ENCODE data around the gene CROCC2.

The CROCC2 gene

DNA sequence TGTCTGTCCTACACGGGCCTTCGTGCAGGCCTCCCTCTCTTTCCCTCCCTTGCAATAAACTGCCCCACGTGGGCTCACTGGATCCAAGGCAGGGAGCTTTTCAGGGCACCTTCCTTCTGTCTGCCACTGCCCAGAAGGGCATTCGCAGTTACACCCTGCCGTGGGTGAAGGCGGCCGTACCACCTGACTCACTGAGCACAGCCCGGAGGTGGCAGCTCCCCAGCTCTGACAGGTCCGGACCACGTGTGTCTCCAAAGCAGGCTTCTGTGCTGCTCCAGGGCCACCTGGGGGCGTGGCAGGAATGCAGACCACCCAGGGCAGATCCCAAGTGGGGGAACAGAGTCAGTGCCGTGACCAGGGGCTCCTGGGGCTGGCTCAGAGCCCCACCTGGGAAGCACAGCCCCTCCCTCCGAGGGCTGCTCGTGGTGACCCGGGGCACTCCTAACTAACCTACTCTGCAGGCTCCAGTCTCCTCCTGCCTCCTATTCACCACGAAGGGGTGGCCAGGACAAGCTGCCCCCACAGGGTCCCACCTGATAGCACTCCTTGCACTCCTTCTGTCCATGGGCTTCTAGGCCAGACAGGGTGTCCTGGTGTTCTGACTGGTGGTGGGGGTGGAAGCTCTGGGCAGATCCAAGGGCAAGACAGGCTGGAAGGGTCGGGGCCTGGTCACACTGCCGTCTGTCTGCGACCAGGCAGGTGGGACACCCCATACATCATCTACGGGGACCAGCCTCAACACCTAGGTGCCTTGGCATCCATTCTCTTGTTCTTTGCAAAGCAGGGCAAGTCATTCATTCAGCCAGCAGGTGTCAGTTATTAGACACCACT, 102.0 kb downstream of the CROCC2 start:
- peaks cover 0 to 4% of the 10 kb centered on the region in 2 donors for H3K36me3 ChIP-seq (ENCODE audit: control insufficient read depth in 1 of 2, insufficient read depth in 2 of 2, low read length in 2 of 2)
- peaks cover 7 to 12% of the 10 kb centered on the region in 2 donors for H3K4me1 ChIP-seq (ENCODE audit: control insufficient read depth in 1 of 2, insufficient read depth in 2 of 2, low read length in 2 of 2)
- H3K27me3 ChIP-seq (ENCODE audit: low read depth, low read length), result no peaks in the 10 kb centered on the region
- H3K27ac ChIP-seq (ENCODE audit: low read length), result no peak overlapping the region
- H3K9me3 ChIP-seq (ENCODE audit: control insufficient read depth in 1 of 2, low read length in 2 of 2), result peaks cover 12 to 18% of the 10 kb centered on the region in 2 donors
- no peak overlapping the region for H3K4me3 ChIP-seq (ENCODE audit: low read depth in 1 of 2, low read length in 2 of 2)

DNA sequence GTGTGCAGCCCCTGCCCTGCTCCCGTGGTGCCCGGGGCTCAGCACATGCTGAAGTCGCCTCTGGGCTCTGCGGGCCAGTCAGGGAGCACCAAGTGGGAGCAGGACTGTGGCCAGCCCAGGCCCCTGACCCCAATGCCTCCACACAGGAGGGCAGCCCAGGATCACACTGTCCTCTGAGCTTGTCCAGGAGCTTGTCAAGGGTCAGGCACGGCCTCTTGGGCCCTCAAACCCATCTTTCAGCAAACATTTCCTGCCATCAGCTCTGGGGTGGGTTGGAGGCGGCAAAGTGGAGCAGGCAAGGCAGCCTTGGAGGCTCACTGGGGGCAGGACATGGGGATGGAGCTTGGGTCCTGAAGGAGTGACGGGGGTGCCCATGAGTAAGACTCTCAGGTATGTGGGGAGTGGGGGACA, 102.6 kb downstream of the CROCC2 start:
- Histone ChIP-seq H3K27ac (ENCODE audit: low read length) (no peak overlapping the region), H3K36me3 (ENCODE audit: control insufficient read depth in 1 of 2, insufficient read depth in 2 of 2, low read length in 2 of 2) (peaks cover 0 to 2% of the 10 kb centered on the region in 2 donors), H3K4me1 (ENCODE audit: control insufficient read depth in 1 of 2, insufficient read depth in 2 of 2, low read length in 2 of 2) (peaks cover 7 to 12% of the 10 kb centered on the region in 2 donors)

DNA sequence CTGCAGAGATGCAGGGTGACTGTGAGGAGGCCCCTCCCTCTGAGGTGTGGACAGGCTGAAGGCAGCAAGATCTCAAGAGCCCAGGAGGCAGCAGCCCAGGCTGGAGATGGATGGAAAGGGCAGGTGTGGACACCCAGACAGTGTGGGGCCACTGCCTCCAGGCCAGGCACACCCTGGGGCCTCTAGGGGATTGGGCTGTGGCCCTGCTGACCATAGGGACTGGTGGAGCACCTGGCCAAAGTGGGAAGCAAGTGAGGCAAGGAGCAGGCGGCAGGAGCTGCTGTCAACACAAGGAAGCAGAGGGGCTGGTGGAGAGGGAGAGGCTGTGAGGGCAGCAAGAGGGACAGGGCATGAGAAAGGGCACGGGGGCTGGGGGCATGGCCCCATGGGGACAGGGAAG, 103.1 kb downstream of the CROCC2 start:
- H3K27me3 ChIP-seq (ENCODE audit: low read depth, low read length), result no peaks in the 10 kb centered on the region
- no peak overlapping the region for H3K27ac ChIP-seq (ENCODE audit: low read length)
- peaks cover under 1 to 7% of the 10 kb centered on the region in 2 donors for H3K9me3 ChIP-seq (ENCODE audit: control insufficient read depth in 1 of 2, low read length in 2 of 2)
- H3K4me3 ChIP-seq (ENCODE audit: low read depth in 1 of 2, low read length in 2 of 2), result no peak overlapping the region
- H3K4me1 ChIP-seq (ENCODE audit: control insufficient read depth in 1 of 2, insufficient read depth in 2 of 2, low read length in 2 of 2), result peaks cover 7 to 12% of the 10 kb centered on the region in 2 donors
- no peaks in the 10 kb centered on the region for H3K36me3 ChIP-seq (ENCODE audit: control insufficient read depth in 1 of 2, insufficient read depth in 2 of 2, low read length in 2 of 2)

More for the DNA sequence above, 102.6 kb downstream of the CROCC2 start:
- H3K27me3 ChIP-seq (ENCODE audit: low read depth, low read length), result no peaks in the 10 kb centered on the region
- H3K9me3 ChIP-seq (ENCODE audit: control insufficient read depth in 1 of 2, low read length in 2 of 2), result peaks cover 6 to 12% of the 10 kb centered on the region in 2 donors
- no peak overlapping the region for H3K4me3 ChIP-seq (ENCODE audit: low read depth in 1 of 2, low read length in 2 of 2)

DNA sequence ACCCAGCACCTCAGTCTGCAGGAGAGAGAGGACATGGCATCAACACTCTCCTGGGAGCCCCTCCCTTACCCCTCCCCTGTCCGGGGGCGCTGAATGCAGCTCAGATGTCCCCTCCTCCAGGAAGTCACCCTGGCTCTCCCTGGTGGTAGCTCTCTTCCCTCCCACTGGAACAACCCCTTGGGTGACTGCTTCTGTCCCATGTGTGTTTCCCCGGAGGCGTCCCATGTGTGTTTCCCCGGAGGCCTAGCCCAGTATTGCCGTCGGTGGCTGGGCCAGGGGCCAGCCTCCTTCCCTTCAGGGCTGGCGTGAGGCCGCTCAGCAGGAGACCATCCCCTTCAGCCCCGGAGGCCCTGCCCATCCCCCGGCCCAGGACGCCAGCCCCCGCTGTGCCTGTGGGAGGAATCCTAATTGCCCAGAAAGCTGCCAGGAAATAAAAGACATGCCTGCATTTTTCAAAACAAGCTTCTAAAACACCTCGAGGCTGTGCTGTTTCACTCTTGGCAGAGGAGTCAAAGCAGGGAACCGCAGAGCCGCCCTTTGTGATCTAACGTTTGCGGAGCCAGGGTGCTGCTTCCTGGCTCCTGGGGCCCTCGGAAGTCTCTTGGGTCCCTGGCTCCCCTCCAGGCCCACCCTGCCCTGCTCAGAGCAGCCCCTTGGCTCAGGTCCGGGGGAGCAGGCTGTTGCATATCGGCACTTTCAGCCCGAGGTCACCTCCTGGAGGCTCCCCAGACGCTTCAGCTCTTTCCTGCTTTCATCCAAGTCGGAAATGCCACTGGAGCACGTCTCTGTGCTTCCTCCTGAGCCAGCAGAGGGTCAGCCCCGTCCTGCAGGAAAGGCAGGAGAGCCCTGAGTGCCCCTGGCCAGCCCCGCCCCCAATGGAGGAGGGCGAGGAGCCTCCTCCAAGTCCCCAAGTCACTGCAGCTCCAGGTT, 103.7 kb downstream of the CROCC2 start:
- no peaks in the 10 kb centered on the region for H3K27me3 ChIP-seq (ENCODE audit: low read depth, low read length)
- H3K36me3 ChIP-seq (ENCODE audit: control insufficient read depth in 1 of 2, insufficient read depth in 2 of 2, low read length in 2 of 2), result no peaks in the 10 kb centered on the region
- peaks cover 0 to 7% of the 10 kb centered on the region in 2 donors for H3K9me3 ChIP-seq (ENCODE audit: control insufficient read depth in 1 of 2, low read length in 2 of 2)
- peak overlapping the region; percentile 44 to 58 for H3K4me3 ChIP-seq (ENCODE audit: low read depth in 1 of 2, low read length in 2 of 2)
- peaks cover 7 to 12% of the 10 kb centered on the region in 2 donors for H3K4me1 ChIP-seq (ENCODE audit: control insufficient read depth in 1 of 2, insufficient read depth in 2 of 2, low read length in 2 of 2)
- no peak overlapping the region for H3K27ac ChIP-seq (ENCODE audit: low read length)

- Histone ChIP-seq H3K27me3 (ENCODE audit: low read depth, low read length) (no peaks in the 10 kb centered on the region), H3K4me1 (ENCODE audit: control insufficient read depth in 1 of 2, insufficient read depth in 2 of 2, low read length in 2 of 2) (peaks cover 7 to 12% of the 10 kb centered on the region in 2 donors), H3K36me3 (ENCODE audit: control insufficient read depth in 1 of 2, insufficient read depth in 2 of 2, low read length in 2 of 2) (no peaks in the 10 kb centered on the region), H3K27ac (ENCODE audit: low read length) (no peak overlapping the region), H3K9me3 (ENCODE audit: control insufficient read depth in 1 of 2, low read length in 2 of 2) (no peaks in the 10 kb centered on the region), H3K4me3 (ENCODE audit: low read depth in 1 of 2, low read length in 2 of 2) (peak overlapping the region in 1 of 2 donors; percentile 58)
Observed at GRCh38 chr2:241010531-241011295, 104.6 kb downstream of the CROCC2 start.

GRCh38 chr2:241011296-241011600, 105.1 kb downstream of the CROCC2 start:
- Histone ChIP-seq H3K36me3 (ENCODE audit: control insufficient read depth in 1 of 2, insufficient read depth in 2 of 2, low read length in 2 of 2) (no peaks in the 10 kb centered on the region), H3K27me3 (ENCODE audit: low read depth, low read length) (no peaks in the 10 kb centered on the region), H3K27ac (ENCODE audit: low read length) (no peak overlapping the region), H3K9me3 (ENCODE audit: control insufficient read depth in 1 of 2, low read length in 2 of 2) (no peaks in the 10 kb centered on the region), H3K4me1 (ENCODE audit: control insufficient read depth in 1 of 2, insufficient read depth in 2 of 2, low read length in 2 of 2) (peaks cover 7 to 12% of the 10 kb centered on the region in 2 donors), H3K4me3 (ENCODE audit: low read depth in 1 of 2, low read length in 2 of 2) (no peak overlapping the region)

GRCh38 chr2:241011751-241012510, 105.8 kb downstream of the CROCC2 start:
- Histone ChIP-seq H3K9me3 (ENCODE audit: control insufficient read depth in 1 of 2, low read length in 2 of 2) (no peaks in the 10 kb centered on the region), H3K4me3 (ENCODE audit: low read depth in 1 of 2, low read length in 2 of 2) (no peak overlapping the region), H3K4me1 (ENCODE audit: control insufficient read depth in 1 of 2, insufficient read depth in 2 of 2, low read length in 2 of 2) (peaks cover 7 to 12% of the 10 kb centered on the region in 2 donors), H3K27ac (ENCODE audit: low read length) (no peak overlapping the region), H3K36me3 (ENCODE audit: control insufficient read depth in 1 of 2, insufficient read depth in 2 of 2, low read length in 2 of 2) (no peaks in the 10 kb centered on the region), H3K27me3 (ENCODE audit: low read depth, low read length) (no peaks in the 10 kb centered on the region)

DNA sequence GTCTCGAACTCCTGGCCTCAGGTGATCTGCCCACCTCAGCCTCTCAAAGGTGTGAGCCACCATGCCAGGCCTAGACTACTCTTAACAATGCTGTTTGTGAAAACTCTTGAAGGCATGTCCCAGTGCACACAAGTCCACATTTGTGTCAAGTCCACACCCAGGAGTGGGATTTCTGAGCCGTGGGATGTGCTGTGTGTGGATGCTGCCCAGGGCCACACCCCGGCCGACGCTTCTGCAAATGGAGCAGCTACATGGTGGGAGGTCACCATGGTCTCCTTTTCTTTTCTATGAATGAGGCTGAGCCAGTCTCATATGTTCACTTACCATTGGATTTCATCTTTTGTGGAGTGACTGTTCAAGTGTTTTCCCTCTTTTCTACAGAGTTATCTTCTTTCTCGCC, 108.1 kb downstream of the CROCC2 start:
- Histone ChIP-seq H3K27me3 (ENCODE audit: low read depth, low read length) (no peaks in the 10 kb centered on the region), H3K4me3 (ENCODE audit: low read depth in 1 of 2, low read length in 2 of 2) (no peak overlapping the region), H3K4me1 (ENCODE audit: control insufficient read depth in 1 of 2, insufficient read depth in 2 of 2, low read length in 2 of 2) (peaks cover 7 to 12% of the 10 kb centered on the region in 2 donors), H3K9me3 (ENCODE audit: control insufficient read depth in 1 of 2, low read length in 2 of 2) (no peaks in the 10 kb centered on the region), H3K36me3 (ENCODE audit: control insufficient read depth in 1 of 2, insufficient read depth in 2 of 2, low read length in 2 of 2) (no peaks in the 10 kb centered on the region), H3K27ac (ENCODE audit: low read length) (no peak overlapping the region)

DNA sequence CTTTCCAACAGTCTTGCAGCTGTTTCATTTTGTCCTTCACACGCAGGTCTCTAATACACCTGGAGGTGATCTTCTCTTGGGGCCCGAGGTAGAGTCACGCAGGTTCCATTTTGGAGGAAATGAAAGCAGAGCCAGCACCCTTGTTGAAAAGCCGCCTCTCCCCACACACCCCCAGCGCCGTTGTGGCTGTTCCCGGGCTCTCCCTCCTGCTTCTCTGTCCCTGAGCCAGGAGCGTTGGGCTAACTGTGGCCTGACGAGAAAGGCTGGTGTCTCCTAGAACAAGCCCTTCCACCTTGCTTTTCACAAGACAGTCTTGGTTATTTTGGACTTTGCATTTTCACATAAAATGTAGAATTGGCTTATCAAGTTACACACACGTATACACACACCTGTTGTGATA, 108.6 kb downstream of the CROCC2 start:
- Histone ChIP-seq H3K9me3 (ENCODE audit: control insufficient read depth in 1 of 2, low read length in 2 of 2) (no peaks in the 10 kb centered on the region), H3K36me3 (ENCODE audit: control insufficient read depth in 1 of 2, insufficient read depth in 2 of 2, low read length in 2 of 2) (no peaks in the 10 kb centered on the region), H3K4me3 (ENCODE audit: low read depth in 1 of 2, low read length in 2 of 2) (no peak overlapping the region), H3K4me1 (ENCODE audit: control insufficient read depth in 1 of 2, insufficient read depth in 2 of 2, low read length in 2 of 2) (peaks cover 7 to 10% of the 10 kb centered on the region in 2 donors), H3K27ac (ENCODE audit: low read length) (no peak overlapping the region), H3K27me3 (ENCODE audit: low read depth, low read length) (no peaks in the 10 kb centered on the region)

DNA sequence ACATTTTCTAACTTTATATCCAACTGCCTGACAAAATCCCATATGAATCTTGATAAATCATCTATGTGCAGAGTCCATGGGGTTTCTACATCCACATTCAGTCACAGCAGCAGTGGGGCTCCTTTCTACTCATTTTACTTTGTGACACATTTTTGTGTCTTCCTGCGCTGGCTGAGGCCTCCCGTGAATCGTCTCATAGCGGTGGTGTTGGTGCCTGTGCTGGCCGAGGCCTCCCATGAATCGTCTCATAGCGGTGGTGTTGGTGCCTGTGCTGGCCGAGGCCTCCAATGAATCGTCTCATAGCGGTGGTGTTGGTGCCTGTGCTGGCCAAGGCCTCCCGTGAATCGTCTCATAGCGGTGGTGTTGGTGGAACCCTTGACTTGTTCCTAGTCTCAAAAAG, 109.3 kb downstream of the CROCC2 start:
- Histone ChIP-seq H3K9me3 (ENCODE audit: control insufficient read depth in 1 of 2, low read length in 2 of 2) (no peaks in the 10 kb centered on the region), H3K36me3 (ENCODE audit: control insufficient read depth in 1 of 2, insufficient read depth in 2 of 2, low read length in 2 of 2) (no peaks in the 10 kb centered on the region), H3K4me1 (ENCODE audit: control insufficient read depth in 1 of 2, insufficient read depth in 2 of 2, low read length in 2 of 2) (peaks cover 3% of the 10 kb centered on the region in 2 donors), H3K27me3 (ENCODE audit: low read depth, low read length) (no peaks in the 10 kb centered on the region), H3K4me3 (ENCODE audit: low read depth in 1 of 2, low read length in 2 of 2) (no peak overlapping the region), H3K27ac (ENCODE audit: low read length) (no peak overlapping the region)
